ENCODE data around the gene TNFRSF14.
A peak's percentile ranks its signal among the peaks of the same experiment; 100 is the strongest.

TNFRSF14 gene

DNA sequence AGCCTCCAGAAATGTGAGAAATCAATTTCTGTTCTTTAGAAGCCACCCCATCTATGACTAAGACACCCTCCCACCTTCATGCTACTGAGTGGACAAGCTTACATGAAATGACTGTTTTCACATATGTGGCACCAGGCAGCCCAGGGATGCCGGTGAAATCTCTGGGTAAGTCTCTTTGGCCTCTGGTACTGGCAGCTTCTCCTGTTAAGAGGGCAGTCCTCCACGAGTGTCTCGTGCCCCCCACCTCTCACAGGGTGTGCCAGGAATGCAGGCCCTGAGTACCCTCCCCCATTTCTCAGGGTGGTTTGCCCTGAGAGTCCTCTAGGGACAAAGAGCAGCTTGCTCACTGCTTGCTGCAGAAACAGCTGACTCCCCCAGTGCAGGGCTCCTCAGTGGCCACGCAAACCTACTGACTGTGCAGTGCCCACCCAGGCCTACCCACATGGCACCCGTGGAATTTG, 27.2 kb downstream of the TNFRSF14 start:
- Histone ChIP-seq H3K4me2 (ENCODE audit: low read depth, low read length, poor library complexity, severe bottlenecking) (no peak overlapping the region), H2AFZ (ENCODE audit: low read depth, low read length, severe bottlenecking) (no peak overlapping the region), H3K27ac (ENCODE audit: low read depth, low read length) (no peak overlapping the region), H3F3A (ENCODE audit: insufficient read depth) (0 out of 2 replicates have a peak, but pooled peaks cover 5% of the 10 kb centered on the region), H3K9me3 (ENCODE audit: insufficient read depth, low read length) (no peaks in the 10 kb centered on the region), H3K79me2 (ENCODE audit: insufficient read depth, low read length) (no peaks in the 10 kb centered on the region), H3K9ac (ENCODE audit: low read length) (no peak overlapping the region), H4K20me1 (ENCODE audit: low read depth, low read length) (no peaks in the 10 kb centered on the region), H3K36me3 (ENCODE audit: low read length) (no peaks in the 10 kb centered on the region), H3K27me3 (ENCODE audit: low read length) (no peaks in the 10 kb centered on the region), H3K9me2 (replicated peaks; ENCODE audit: insufficient read depth, low read length) (no peaks in the 10 kb centered on the region), H3K4me3 (ENCODE audit: insufficient read depth, low read length, poor library complexity, severe bottlenecking) (no peak overlapping the region)
- TF ChIP-seq EZH2phosphoT487 (conservative IDR thresholded peaks at IDR 0.05; ENCODE audit: low read length) = no peak
- TF ChIP-seq CTCF (IDR thresholded peaks at IDR 0.05; ENCODE audit: insufficient read depth, low read length, poor library complexity, severe bottlenecking) = no peak

DNA sequence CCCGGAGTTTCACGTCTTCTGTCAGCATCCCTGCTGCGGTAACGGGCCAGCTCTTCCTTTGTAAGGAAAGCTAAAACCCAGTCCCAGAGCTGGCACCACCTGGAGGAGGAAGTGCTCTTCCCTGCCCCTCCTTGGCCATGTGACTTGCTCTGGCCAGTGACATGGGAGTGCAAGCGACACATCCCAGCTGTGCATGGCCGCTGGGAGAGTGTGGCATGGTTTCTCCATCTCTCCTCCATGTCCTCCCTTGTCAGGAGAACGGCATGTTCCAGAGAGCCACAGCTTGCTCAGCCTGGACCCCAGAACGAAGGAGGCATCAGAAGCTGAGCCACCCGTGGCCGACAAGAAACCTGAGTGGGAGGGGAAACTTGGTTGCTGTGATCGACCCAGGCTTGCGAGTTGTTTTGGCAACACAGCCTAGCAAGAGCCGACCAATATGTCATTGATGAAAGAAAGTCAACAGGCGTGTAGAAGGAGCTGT, 27.7 kb downstream of the TNFRSF14 start:
- TF ChIP-seq CTCF (IDR thresholded peaks at IDR 0.05; ENCODE audit: insufficient read depth, low read length, poor library complexity, severe bottlenecking) = no peak
- no peak for TF ChIP-seq EZH2phosphoT487 (conservative IDR thresholded peaks at IDR 0.05; ENCODE audit: low read length)
- Histone ChIP-seq H3F3A (ENCODE audit: insufficient read depth) (0 out of 2 replicates have a peak, but pooled peaks cover 5% of the 10 kb centered on the region), H3K4me3 (ENCODE audit: insufficient read depth, low read length, poor library complexity, severe bottlenecking) (no peak overlapping the region), H3K79me2 (ENCODE audit: insufficient read depth, low read length) (no peaks in the 10 kb centered on the region), H4K20me1 (ENCODE audit: low read depth, low read length) (no peaks in the 10 kb centered on the region), H3K36me3 (ENCODE audit: low read length) (no peaks in the 10 kb centered on the region), H2AFZ (ENCODE audit: low read depth, low read length, severe bottlenecking) (no peak overlapping the region), H3K9ac (ENCODE audit: low read length) (no peak overlapping the region), H3K9me3 (ENCODE audit: insufficient read depth, low read length) (no peaks in the 10 kb centered on the region), H3K27me3 (ENCODE audit: low read length) (no peaks in the 10 kb centered on the region), H3K4me2 (ENCODE audit: low read depth, low read length, poor library complexity, severe bottlenecking) (no peak overlapping the region), H3K27ac (ENCODE audit: low read depth, low read length) (no peak overlapping the region), H3K9me2 (replicated peaks; ENCODE audit: insufficient read depth, low read length) (no peaks in the 10 kb centered on the region)

DNA sequence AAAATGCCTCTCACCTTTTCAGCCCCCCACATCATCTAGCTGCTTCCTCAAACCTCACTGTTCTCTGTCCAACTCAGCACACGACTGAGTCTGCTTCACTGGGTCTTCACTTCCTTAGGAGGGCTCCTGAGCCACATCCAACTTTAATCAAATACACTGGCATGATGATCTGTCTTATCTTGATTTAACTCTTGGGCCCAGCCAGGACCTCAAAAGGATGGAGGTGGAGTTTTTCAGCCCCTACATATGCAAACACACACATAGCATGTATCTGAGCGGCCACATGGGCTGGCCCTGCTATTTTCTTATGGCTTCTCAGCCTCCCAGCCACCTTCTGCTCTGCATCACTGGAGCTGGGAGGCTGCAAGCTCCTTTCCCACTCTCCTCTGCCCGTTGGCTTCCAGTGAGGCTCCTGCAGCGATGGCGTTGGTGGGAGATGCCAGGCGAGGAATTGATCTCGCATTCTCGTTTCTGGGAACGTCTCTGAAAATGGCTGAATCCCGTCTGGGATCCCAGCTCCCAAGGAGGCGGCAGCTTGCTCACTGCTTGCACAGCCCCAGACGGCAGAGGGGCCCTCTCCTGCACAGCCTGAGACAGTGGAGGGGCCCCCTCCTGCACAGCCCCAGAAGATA, 28.6 kb downstream of the TNFRSF14 start:
- Histone ChIP-seq H3K79me2 (ENCODE audit: insufficient read depth, low read length) (no peaks in the 10 kb centered on the region), H3K4me2 (ENCODE audit: low read depth, low read length, poor library complexity, severe bottlenecking) (peak overlapping the region; percentile 70), H3K9me2 (replicated peaks; ENCODE audit: insufficient read depth, low read length) (no peaks in the 10 kb centered on the region), H3K27ac (ENCODE audit: low read depth, low read length) (no peak overlapping the region), H3K36me3 (ENCODE audit: low read length) (no peaks in the 10 kb centered on the region), H3K9me3 (ENCODE audit: insufficient read depth, low read length) (no peaks in the 10 kb centered on the region), H3K9ac (ENCODE audit: low read length) (peak overlapping the region; percentile 60; the same call in 1 of the 2 replicates), H4K20me1 (ENCODE audit: low read depth, low read length) (no peaks in the 10 kb centered on the region), H3K4me3 (ENCODE audit: insufficient read depth, low read length, poor library complexity, severe bottlenecking) (no peak overlapping the region), H3F3A (ENCODE audit: insufficient read depth) (0 out of 2 replicates have a peak, but pooled peaks cover 5% of the 10 kb centered on the region), H3K27me3 (ENCODE audit: low read length) (no peaks in the 10 kb centered on the region), H2AFZ (ENCODE audit: low read depth, low read length, severe bottlenecking) (no peak overlapping the region)
- TF ChIP-seq EZH2phosphoT487 (conservative IDR thresholded peaks at IDR 0.05; ENCODE audit: low read length) (no peak), CTCF (IDR thresholded peaks at IDR 0.05; ENCODE audit: insufficient read depth, low read length, poor library complexity, severe bottlenecking) (no peak)
